Prostate gland (tissue), 2 donors: ENCODE results near the gene THNSL1.

Experiments
- POLR2A ChIP-seq: fragments of 450-650 bp; IDR thresholded peaks from one replicate; pipeline ENCODE4 v1.6.1; 2016; ENCODE audit warnings: antibody characterized with exemption, mild to moderate bottlenecking
- POLR2AphosphoS5 ChIP-seq: sonication (generic); formaldehyde crosslinking; IDR thresholded peaks from one replicate; pipeline ENCODE4 v1.6.1; 2017; ENCODE audit warnings: antibody characterized with exemption
- TF ChIP-seq, protein P1 (sequence below), 4 experiments: fragments of 200-600 bp in 2 of 4; fragments of 450-650 bp in 2 of 4; sonication (generic) in 2 of 4; IDR thresholded peaks; 1 replicate in 3 of 4; 2 replicates in 1 of 4; pipeline ENCODE4 v1.5.1; 2016 to 2019; ENCODE audit warnings: antibody characterized with exemption in 4 of 4, mild to moderate bottlenecking in 2 of 4, moderate library complexity in 2 of 4

DNA sequence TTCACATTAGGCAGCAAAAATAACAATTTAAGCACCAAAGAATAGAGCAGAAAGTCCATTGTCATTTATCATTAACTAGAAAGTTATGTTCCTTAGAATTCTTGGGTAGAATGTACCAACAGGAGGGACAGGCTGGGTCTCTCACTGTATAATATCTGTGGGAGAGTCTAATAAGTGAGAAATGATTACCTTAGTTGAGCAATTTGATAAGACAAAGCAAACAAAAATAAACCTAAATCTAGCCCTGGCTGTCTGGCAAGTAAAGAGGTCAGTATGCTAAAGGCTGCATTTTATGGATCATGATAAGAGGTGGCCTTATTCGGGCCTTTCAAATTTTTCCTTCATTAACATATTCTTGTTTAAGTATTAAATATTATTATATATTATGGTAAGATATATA lies 35.6 kb downstream of the THNSL1 start:
- TF ChIP-seq POLR2A (no peak), POLR2AphosphoS5 (no peak)
- TF ChIP-seq, protein P1, sequence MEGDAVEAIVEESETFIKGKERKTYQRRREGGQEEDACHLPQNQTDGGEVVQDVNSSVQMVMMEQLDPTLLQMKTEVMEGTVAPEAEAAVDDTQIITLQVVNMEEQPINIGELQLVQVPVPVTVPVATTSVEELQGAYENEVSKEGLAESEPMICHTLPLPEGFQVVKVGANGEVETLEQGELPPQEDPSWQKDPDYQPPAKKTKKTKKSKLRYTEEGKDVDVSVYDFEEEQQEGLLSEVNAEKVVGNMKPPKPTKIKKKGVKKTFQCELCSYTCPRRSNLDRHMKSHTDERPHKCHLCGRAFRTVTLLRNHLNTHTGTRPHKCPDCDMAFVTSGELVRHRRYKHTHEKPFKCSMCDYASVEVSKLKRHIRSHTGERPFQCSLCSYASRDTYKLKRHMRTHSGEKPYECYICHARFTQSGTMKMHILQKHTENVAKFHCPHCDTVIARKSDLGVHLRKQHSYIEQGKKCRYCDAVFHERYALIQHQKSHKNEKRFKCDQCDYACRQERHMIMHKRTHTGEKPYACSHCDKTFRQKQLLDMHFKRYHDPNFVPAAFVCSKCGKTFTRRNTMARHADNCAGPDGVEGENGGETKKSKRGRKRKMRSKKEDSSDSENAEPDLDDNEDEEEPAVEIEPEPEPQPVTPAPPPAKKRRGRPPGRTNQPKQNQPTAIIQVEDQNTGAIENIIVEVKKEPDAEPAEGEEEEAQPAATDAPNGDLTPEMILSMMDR (IDR thresholded peaks at IDR 0.05) = no peak
